GM13976 (cell line): ENCODE measurements around the gene MATCAP1.

ENCODE experiments used
- DNase-seq: peaks from one replicate; pipeline ENCODE4 v3.0.0; 2012; ENCODE audit warnings: low spot score
- in situ Hi-C: fragments of 300-500 bp; cut with MboI; formaldehyde crosslinking; loops from one replicate; pipeline ENCODE4 v1.12.0; 2022; ENCODE audit warnings: low sequenced_read_pairs, mixed read lengths, inconsistent platforms; ENCODE audit not compliant: unreplicated experiment
- TF ChIP-seq, protein P1 (sequence below): IDR thresholded peaks from 2 replicates; pipeline ENCODE4 v1.5.1; 2012; ENCODE audit warnings: borderline replicate concordance, mild to moderate bottlenecking; ENCODE audit not compliant: insufficient read depth; ENCODE audit errors: extremely low read depth, missing control alignments, control extremely low read depth

MATCAP1 gene

DNA sequence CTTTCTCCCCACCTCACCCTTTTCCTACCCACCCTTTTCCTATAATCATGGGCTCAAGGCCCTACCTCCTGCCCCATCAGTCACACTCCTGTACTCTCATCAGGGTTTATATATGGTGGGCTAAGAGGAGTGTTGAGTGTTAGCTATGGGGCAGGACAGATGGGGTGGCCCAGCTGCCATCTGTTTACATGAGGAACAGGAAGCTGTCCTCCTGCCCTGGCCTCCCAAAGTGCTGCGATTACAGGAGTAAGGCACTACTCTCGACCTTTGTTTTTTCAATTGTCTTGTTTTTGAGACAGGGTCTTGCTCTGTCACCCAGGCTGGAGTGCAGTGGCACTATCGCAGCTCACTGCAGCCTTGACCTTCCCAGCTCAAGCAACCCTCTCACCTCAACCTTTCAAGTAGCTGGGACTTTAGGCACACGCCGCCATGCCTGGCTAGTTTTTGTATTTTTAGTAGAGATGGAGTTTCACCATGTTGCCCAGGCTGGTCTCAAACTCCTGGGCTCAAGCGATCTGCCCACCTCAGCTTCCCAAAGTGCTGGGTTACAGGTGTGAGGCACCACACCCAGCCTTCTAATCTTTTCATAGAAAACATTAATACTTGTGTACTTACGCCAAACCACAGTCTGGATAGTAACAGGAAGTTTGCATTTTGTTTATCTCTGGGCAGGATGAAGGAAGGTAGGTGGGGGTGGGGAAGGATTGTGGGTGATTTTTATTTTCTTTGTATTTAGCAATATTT lies 25.7 kb downstream of the MATCAP1 start:
- in situ Hi-C loops: loop anchor here (25.0 kb wide), 1 partner anchor 196 kb away; the partner anchor contains the start of gene CES3
- TF ChIP-seq, protein P1, sequence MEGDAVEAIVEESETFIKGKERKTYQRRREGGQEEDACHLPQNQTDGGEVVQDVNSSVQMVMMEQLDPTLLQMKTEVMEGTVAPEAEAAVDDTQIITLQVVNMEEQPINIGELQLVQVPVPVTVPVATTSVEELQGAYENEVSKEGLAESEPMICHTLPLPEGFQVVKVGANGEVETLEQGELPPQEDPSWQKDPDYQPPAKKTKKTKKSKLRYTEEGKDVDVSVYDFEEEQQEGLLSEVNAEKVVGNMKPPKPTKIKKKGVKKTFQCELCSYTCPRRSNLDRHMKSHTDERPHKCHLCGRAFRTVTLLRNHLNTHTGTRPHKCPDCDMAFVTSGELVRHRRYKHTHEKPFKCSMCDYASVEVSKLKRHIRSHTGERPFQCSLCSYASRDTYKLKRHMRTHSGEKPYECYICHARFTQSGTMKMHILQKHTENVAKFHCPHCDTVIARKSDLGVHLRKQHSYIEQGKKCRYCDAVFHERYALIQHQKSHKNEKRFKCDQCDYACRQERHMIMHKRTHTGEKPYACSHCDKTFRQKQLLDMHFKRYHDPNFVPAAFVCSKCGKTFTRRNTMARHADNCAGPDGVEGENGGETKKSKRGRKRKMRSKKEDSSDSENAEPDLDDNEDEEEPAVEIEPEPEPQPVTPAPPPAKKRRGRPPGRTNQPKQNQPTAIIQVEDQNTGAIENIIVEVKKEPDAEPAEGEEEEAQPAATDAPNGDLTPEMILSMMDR: no peak
- no peak for DNase-seq

DNA sequence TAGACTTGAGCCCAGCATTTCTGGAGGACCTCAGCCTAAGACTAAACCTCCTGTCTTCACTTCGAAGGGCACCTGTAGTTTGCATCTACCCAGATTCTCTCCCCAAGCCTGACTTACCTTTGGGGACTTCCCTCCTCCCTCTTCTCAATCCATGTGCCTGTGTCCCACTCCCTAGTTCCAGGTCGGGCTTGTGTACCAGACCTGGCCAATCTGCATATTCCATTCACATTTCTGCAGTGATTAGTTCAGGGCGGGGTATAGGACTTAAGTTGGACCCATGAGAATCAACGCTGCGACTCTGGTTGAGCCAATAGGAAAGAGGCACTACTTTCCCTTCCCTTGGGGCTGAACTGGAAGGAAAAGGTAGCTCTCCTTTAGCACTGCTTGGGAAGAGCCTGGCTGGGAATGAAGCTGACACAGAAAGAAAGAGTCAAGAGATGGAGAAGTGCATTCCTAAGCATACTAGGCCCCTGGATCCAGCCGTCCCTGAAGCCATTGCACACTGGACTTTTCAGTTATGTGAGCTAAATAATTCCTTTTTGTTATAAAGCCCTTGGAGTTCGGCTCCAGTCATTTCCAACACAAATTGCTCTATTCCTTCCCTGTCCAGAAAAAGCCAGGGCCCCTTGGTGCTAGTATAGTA lies 26.5 kb downstream of the MATCAP1 start:
- no peak for DNase-seq
- TF ChIP-seq, protein P1: no peak
- in situ Hi-C loops: loop anchor here (25.0 kb wide), 1 partner anchor 195 kb away; the partner anchor contains the start of gene CES3

DNA sequence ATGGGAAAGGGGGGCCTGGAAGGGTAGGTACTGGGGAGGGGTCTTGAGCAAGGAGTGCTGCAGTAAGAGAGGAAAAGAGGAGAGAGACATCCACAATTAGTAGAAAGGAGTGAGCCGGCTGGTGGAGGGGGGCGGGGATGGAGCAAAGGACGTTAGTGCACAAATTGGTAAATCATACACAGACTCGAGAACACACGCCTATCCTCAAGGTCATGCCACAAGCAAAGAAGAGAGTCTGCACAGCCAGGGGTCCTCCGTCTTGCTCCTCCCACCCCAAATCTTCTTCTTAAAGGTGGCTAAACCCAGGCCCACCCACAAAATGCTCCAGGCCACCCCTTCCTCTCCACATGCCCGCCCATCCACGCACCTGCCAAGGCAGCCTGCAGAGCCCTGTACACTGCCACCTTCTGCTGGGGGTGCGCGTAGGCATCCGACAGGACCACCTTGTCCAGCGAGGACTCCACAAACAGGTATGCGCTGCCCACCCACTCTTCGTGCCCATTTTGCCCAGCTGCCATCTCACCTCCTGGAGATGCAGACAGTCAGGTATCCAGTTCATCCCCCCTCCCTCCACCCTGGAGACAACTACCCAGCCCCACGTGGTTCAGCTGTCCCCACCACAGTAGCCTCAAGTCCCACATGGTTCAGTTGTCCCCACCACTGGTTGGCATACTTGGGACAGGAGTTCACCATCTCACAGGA lies 27.5 kb downstream of the MATCAP1 start:
- in situ Hi-C loops: loop anchor here (25.0 kb wide), 1 partner anchor 194 kb away; the partner anchor contains the start of gene CES3
- TF ChIP-seq, protein P1: no peak
- no peak for DNase-seq

DNA sequence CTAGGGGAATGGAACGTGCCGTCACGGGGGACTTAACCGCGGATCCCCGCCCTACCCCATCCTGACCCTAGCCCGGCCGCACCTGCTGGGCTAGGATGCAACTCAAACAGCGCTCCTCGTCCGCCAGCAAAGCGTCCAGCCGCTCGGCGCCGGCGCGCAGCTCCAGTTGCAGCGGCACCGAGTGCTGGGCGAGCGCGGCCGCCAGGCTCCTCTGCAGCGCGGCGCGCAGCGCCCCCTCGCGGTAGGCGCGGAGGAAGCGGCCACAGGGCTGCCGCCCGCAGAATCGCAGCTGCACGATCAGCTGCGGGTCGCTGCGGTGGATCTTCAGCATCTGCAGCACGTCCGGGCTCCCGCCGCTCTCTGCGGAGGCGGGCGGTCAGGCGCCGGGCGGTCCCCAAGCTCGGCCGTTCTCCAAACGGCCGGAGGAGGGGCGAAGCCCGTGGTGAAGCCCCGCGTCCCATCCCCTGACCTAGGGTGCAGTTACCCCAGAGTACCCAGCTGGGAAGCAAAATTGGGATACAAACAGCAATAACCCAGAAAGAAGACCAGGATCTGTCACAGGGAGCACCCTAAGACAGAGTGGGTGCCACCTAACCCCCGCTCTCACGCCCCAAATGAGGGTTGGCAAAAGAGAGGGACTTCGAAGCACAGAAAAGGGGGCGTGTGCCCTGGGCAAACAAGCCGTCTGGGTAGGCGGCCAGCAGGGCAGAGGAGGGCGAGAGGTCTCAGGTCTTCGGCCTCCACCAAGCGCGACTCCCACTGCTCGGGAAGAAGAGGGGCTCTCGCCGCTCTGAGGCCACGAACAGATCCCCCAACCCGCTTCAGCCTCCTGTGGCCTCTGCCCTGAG lies 28.2 kb downstream of the MATCAP1 start:
- in situ Hi-C loops: loop anchor here (25.0 kb wide), 1 partner anchor 193 kb away; the partner anchor contains the start of gene CES3
- TF ChIP-seq, protein P1: peak; percentile 97
- DNase-seq: peak; percentile 92

DNA sequence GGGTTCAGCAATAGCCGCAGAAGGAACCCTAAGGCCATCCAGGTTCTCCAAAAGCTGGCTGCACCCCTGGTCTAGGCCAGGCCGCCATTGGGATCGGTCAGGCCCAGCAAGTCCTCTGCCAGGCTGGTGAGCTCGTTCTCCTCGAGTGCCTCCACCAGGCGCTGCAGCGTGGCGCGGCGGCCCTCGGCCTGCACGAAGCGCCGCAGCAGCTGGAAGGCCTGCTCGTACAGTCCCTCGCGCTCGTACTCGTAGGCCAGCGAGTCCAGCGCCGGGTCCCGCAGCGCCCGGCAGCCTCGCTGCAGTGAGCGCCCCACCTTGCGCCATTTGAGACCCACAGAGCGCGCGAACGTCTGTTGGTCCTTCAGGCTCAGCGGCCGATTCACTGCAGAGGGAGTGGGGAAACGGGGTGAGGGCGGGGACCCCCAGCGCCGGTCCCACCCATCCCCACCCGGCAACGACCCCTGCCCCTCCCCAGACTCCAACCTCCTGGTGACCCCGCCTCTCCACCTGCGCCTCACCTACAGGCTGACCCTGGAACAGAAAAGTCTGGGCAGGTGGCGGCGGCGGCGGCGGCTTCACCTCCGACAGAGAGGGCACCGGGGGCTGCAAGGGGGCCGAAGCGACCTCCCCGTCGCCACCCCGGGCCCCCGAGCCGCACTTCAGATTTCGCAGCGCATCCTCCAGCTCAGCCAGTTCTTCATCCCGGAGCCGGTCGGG lies 29.0 kb downstream of the MATCAP1 start:
- no peak for DNase-seq
- TF ChIP-seq, protein P1: no peak
- in situ Hi-C loops: loop anchor here (5.0 to 25.0 kb wide), 2 partner anchors 137 to 192 kb away; partner anchors contain the start of gene CES3
